Dendritic cell treated with granulocyte-macrophage colony-stimulating factor and Interleukin-4, amounts not matched to agents 40 ng/mL and 50 ng/mL, for 4 days (primary cell): ENCODE results near the gene SAPCD2.
"Not testable (repeated sequence)": the region's sequence is repeated elsewhere in the genome, so short reads cannot be mapped to it uniquely, and the experiment has no call there.

Source experiments
- H3K27ac Mint-ChIP-seq: one replicate; pipeline ENCODE4 v1.8.0; 2022; ENCODE audit warnings: mild to moderate bottlenecking, mixed read lengths
- H3K27me3 Mint-ChIP-seq: one replicate; pipeline ENCODE4 v1.8.0; 2022; ENCODE audit warnings: mild to moderate bottlenecking, mixed read lengths
- H3K36me3 Mint-ChIP-seq: one replicate; pipeline ENCODE4 v1.8.0; 2022; ENCODE audit warnings: low read depth, mixed read lengths
- H3K4me1 Mint-ChIP-seq: one replicate; pipeline ENCODE4 v1.8.0; 2022; ENCODE audit warnings: low read depth, mixed read lengths
- H3K4me3 Mint-ChIP-seq: one replicate; pipeline ENCODE4 v1.8.0; 2022; ENCODE audit warnings: mild to moderate bottlenecking, moderate library complexity, mixed read lengths
- H3K9me3 Mint-ChIP-seq: one replicate; pipeline ENCODE4 v1.8.0; 2022; ENCODE audit warnings: mixed read lengths
- intact Hi-C: fragments of 100-400 bp; cut with micrococcal nuclease; formaldehyde crosslinking; loops from one replicate; pipeline ENCODE4 v1.15.0; 2022

The SAPCD2 gene

DNA sequence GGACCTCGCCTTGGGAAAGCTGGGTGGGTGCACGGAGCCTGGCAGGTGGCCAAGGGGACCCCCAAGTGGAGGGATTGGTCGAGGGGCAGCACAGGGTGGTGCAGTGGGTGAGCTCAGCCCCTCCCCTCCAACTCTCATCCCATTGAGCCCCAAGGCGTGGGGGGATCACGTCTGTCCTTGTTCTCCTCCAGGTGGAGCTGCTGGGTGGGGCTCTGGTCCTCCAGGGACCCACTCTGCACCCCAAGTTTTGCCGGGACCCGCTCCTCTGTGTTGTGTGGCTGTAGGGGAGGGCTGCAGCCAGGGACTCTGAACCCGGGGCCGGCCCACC lies 34.9 kb downstream of the SAPCD2 start:
- Mint-ChIP-seq H3K36me3 (peaks cover 62% of the 10 kb centered on the region), H3K27me3 (peaks cover 4% of the 10 kb centered on the region), H3K4me1 (peaks cover 72% of the 10 kb centered on the region), H3K4me3 (peak overlapping the region; percentile 80), H3K27ac (peak overlapping the region; percentile 90), H3K9me3 (no peaks in the 10 kb centered on the region)
- intact Hi-C loops = loop anchor here (1.0 to 2.0 kb wide), 2 partner anchors 87 to 249 kb away; no protein-coding TSS in a partner anchor

GRCh38 chr9:137034709-137035506 lies 35.4 kb downstream of the SAPCD2 start:
- Mint-ChIP-seq H3K9me3 (no peaks in the 10 kb centered on the region), H3K27ac (peak overlapping the region; percentile 90), H3K27me3 (peaks cover 2% of the 10 kb centered on the region), H3K4me3 (peak overlapping the region; percentile 80), H3K4me1 (peaks cover 78% of the 10 kb centered on the region), H3K36me3 (peaks cover 62% of the 10 kb centered on the region)
- intact Hi-C loops = loop anchor here (1.0 to 2.0 kb wide), 2 partner anchors 87 to 248 kb away; no protein-coding TSS in a partner anchor

DNA sequence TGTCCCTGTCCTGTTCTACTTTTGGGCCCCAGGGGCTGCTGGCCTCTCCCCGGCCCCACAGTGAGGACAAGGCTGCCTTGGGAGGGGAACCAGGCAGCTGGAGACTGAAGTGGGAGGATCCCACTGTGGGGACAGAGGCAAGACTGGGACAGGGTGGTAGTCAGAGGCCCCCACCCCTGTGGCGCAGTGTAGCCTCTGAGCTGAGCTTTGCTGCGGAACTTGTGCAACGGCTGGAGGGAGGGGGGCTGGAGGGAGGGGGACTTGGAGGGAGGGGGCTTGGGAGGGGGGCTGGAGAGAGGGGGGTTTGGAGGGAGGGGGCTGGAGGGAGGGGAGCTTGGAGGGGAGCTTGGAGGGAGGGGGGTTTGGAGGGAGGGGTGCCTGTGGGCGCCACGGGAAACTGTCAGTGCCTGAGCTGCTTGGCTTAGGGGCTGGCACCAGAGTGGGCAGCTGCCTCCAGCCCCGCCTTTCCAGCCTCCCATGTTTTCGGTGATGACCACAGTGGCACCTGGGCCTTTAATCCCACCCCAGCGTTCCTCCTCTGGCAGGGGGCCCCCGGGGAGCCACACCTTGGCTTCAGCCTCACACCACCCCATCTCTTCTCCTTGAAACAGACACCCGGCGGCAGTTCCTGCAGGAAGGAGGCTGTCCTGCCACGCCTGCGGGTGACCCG lies 36.2 kb downstream of the SAPCD2 start:
- Mint-ChIP-seq H3K36me3 (peaks cover 62% of the 10 kb centered on the region), H3K9me3 (no peaks in the 10 kb centered on the region), H3K4me1 (peaks cover 85% of the 10 kb centered on the region), H3K27me3 (peaks cover 2% of the 10 kb centered on the region), H3K4me3 (peak overlapping the region; percentile 92), H3K27ac (peak overlapping the region; percentile 90)
- intact Hi-C loops = loop anchor here (2.0 kb wide), 1 partner anchor 247 kb away; no protein-coding TSS in a partner anchor

DNA sequence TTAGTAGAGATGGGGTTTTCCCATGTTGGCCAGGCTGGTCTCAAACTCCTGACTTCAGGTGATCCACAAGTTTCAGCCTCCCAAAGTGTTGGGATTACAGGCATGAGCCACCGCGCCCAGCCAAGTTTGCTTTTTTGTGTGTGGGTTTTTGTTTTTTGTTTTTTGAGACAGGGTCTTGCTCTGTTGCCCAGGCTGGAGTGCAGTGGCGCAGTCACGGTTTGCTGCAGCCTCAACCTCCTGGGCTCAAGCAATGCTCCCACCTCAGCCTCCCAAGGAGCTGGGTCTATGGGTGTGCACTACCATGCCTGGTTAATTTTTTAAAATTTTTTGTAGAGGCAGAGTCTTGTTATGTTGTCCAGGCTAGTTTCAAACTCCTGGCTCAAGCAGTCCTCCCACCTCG lies 36.9 kb downstream of the SAPCD2 start:
- H3K9me3 Mint-ChIP-seq, intact Hi-C loops, H3K27me3 Mint-ChIP-seq: not testable (repeated sequence)
- Mint-ChIP-seq H3K4me3 (peak overlapping the region; percentile 92), H3K4me1 (peaks cover 87% of the 10 kb centered on the region), H3K27ac (peak overlapping the region; percentile 90), H3K36me3 (peaks cover 56% of the 10 kb centered on the region)

GRCh38 chr9:137032858-137033257 lies 37.5 kb downstream of the SAPCD2 start:
- Mint-ChIP-seq H3K4me1 (peaks cover 87% of the 10 kb centered on the region), H3K27me3 (no peaks in the 10 kb centered on the region), H3K36me3 (peaks cover 50% of the 10 kb centered on the region), H3K4me3 (peak overlapping the region; percentile 92), H3K9me3 (no peaks in the 10 kb centered on the region), H3K27ac (peak overlapping the region; percentile 90)
- intact Hi-C loops = no loop called here

- H3K36me3 Mint-ChIP-seq = peaks cover 42% of the 10 kb centered on the region
- intact Hi-C loops = no loop called here
- peak within 1 kb of the TSS; percentile 92 for H3K4me3 Mint-ChIP-seq
- no peaks in the 10 kb centered on the region for H3K9me3 Mint-ChIP-seq
- peaks cover 89% of the 10 kb centered on the region for H3K4me1 Mint-ChIP-seq
- peak within 1 kb of the TSS; percentile 90 for H3K27ac Mint-ChIP-seq
- peaks cover 3% of the 10 kb centered on the region for H3K27me3 Mint-ChIP-seq
Measured at GRCh38 chr9:137031904-137032640, 38.3 kb downstream of the SAPCD2 start, which contains the start of gene FUT7. TSS of gene FUT7 (minus strand) at chr9:137032088. CDS start at chr9:137031991, 97 bp downstream.

DNA sequence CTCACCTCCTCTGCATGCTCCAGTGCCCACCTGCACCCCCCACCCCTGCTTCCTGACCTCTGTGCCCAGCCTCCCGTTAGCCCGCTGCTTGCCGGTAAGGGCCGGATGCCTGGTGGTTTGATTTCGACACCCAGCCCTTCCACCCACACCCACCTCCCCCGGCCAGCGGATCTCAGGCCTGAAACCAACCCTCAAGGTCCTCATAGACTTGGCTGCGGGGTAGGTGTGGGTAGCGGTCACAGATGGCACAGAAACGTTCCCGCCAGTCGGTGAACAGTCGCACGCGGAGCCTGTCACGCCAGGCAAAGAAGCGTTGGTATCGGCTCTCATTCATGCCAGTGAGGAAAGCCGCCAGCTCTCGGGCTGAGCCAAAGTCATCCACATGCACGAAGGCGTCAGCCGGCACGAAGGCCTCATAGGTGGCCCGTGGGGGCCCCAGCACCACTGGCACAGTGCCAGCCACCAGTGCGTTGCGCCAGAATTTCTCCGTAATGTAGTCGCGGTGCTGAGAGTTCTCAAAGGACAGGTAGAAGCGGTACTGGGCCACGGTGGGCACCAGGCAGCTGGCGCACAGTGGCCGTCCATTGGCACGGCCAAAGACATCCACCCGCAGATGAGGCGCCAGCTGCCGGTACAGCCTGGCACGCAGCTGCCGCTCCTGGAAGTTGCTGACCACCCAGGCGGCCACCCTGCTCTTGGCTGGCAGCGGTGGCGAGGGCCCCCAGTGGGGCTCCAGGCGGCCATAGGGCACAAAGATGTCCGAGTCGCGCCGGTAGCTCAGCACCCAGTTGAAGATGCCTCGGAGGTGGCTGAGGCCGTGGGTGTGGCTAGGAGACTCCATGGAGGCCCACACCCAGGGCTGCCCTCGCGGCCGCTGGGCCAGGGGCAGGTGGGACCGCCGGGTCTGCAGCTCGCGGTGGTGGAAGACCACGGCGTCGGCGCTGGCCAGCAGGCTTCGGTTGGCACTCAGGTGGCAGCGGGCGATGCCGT lies 39.5 kb downstream of the SAPCD2 start:
- peaks cover 8% of the 10 kb centered on the region for H3K27me3 Mint-ChIP-seq
- intact Hi-C loops = no loop called here
- H3K4me3 Mint-ChIP-seq = peak overlapping the region; percentile 92
- H3K36me3 Mint-ChIP-seq = peaks cover 29% of the 10 kb centered on the region
- peak overlapping the region; percentile 90 for H3K27ac Mint-ChIP-seq
- H3K9me3 Mint-ChIP-seq = no peaks in the 10 kb centered on the region
- H3K4me1 Mint-ChIP-seq = peaks cover 85% of the 10 kb centered on the region

- Mint-ChIP-seq H3K27ac (peak overlapping the region; percentile 90), H3K4me1 (peaks cover 76% of the 10 kb centered on the region), H3K27me3 (peaks cover 8% of the 10 kb centered on the region), H3K36me3 (peaks cover 21% of the 10 kb centered on the region), H3K4me3 (peak overlapping the region; percentile 92), H3K9me3 (no peaks in the 10 kb centered on the region)
- intact Hi-C loops = no loop called here
Measured at GRCh38 chr9:137030006-137030405, 40.4 kb downstream of the SAPCD2 start.

GRCh38 chr9:137029058-137029936 lies 41.1 kb downstream of the SAPCD2 start:
- peaks cover 8% of the 10 kb centered on the region for H3K27me3 Mint-ChIP-seq
- no peaks in the 10 kb centered on the region for H3K9me3 Mint-ChIP-seq
- H3K27ac Mint-ChIP-seq = peak overlapping the region; percentile 90
- peak overlapping the region; percentile 92 for H3K4me3 Mint-ChIP-seq
- H3K36me3 Mint-ChIP-seq = peaks cover 15% of the 10 kb centered on the region
- H3K4me1 Mint-ChIP-seq = peaks cover 69% of the 10 kb centered on the region
- intact Hi-C loops = no loop called here

GRCh38 chr9:137028263-137029057 lies 41.9 kb downstream of the SAPCD2 start:
- peak overlapping the region; percentile 92 for H3K4me3 Mint-ChIP-seq
- peak overlapping the region; percentile 90 for H3K27ac Mint-ChIP-seq
- no peaks in the 10 kb centered on the region for H3K9me3 Mint-ChIP-seq
- peaks cover 16% of the 10 kb centered on the region for H3K36me3 Mint-ChIP-seq
- H3K4me1 Mint-ChIP-seq = peaks cover 61% of the 10 kb centered on the region
- H3K27me3 Mint-ChIP-seq = peaks cover 8% of the 10 kb centered on the region
- intact Hi-C loops = no loop called here

GRCh38 chr9:137027369-137028262 lies 42.7 kb downstream of the SAPCD2 start, which contains the start of gene ABCA2:
TSS of gene ABCA2 (minus strand) at chr9:137028237. CDS start at chr9:137028140, 97 bp downstream.
- H3K27ac Mint-ChIP-seq = peak within 1 kb of the TSS; percentile 90
- H3K4me1 Mint-ChIP-seq = peaks cover 60% of the 10 kb centered on the region
- peaks cover 16% of the 10 kb centered on the region for H3K36me3 Mint-ChIP-seq
- H3K27me3 Mint-ChIP-seq = peaks cover 8% of the 10 kb centered on the region
- peak within 1 kb of the TSS; percentile 92 for H3K4me3 Mint-ChIP-seq
- no peaks in the 10 kb centered on the region for H3K9me3 Mint-ChIP-seq
- intact Hi-C loops = no loop called here
